Measurements from ENCODE around the gene RGS12. TPM values are rescaled to one million over a fixed set of nuclear protein-coding genes. Genes with fewer than 3 reads are reported as not detected.

RGS12 gene
- total RNA-seq, 1 experiment from 2014 or later = 16.9 TPM

GRCh38 chr4:3317656-3318211 lies 24.9 kb downstream of the RGS12 start:
- Histone ChIP-seq H2BK120ac (ENCODE audit: low read depth, low read length, poor library complexity, severe bottlenecking) (no peak overlapping the region), H3K4me2 (ENCODE audit: insufficient read depth, insufficient read length, low read length) (no peak overlapping the region), H3T11ph (ENCODE audit: low read length) (no peak overlapping the region), H3K4ac (ENCODE audit: low read depth, low read length) (no peak overlapping the region), H4K8ac (replicated peaks; ENCODE audit: insufficient read length, low read depth, low read length) (no peak overlapping the region), H3K27ac (ENCODE audit: insufficient read length, low read depth, low read length) (no peak overlapping the region), H2AFZ (ENCODE audit: low read length) (no peak overlapping the region), H3K9me3 (ENCODE audit: control insufficient read depth, low read depth, low read length) (no peaks in the 10 kb centered on the region), H3K56ac (ENCODE audit: insufficient read length, low read depth, low read length) (no peak overlapping the region), H3K79me2 (ENCODE audit: insufficient read depth, low read length) (no peaks in the 10 kb centered on the region), H4K5ac (ENCODE audit: insufficient read length, low read depth, low read length) (no peak overlapping the region), H3K79me1 (ENCODE audit: insufficient read depth, low read depth, low read length, poor library complexity, severe bottlenecking) (no peaks in the 10 kb centered on the region), H2AK5ac (ENCODE audit: insufficient read length, low read length) (no peak overlapping the region), H4K91ac (ENCODE audit: insufficient read length, low read depth, low read length) (no peak overlapping the region), H3K27me3 (ENCODE audit: insufficient read depth, low read length) (no peaks in the 10 kb centered on the region; the same call in 1 of the 2 replicates), H3K14ac (ENCODE audit: insufficient read depth, low read length) (no peak overlapping the region), H2BK5ac (ENCODE audit: insufficient read length, low read length) (no peak overlapping the region), H2BK20ac (ENCODE audit: low read depth, low read length, poor library complexity, severe bottlenecking) (no peak overlapping the region), H3K18ac (ENCODE audit: insufficient read length, low read depth, low read length) (no peak overlapping the region), H4K20me1 (ENCODE audit: control insufficient read depth, insufficient read depth, insufficient read length) (no peaks in the 10 kb centered on the region), H2BK12ac (ENCODE audit: insufficient read length, low read depth, low read length) (no peak overlapping the region), H3K23ac (ENCODE audit: insufficient read length, low read depth, low read length) (no peak overlapping the region), H3K23me2 (ENCODE audit: insufficient read length, low read depth, low read length, poor library complexity, severe bottlenecking) (no peaks in the 10 kb centered on the region), H3K9ac (ENCODE audit: extremely low read depth, insufficient read length, low read length) (no peak overlapping the region), H2BK15ac (ENCODE audit: low read depth, low read length) (no peak overlapping the region), H3K4me1 (ENCODE audit: insufficient read depth, low read length) (no peaks in the 10 kb centered on the region)
- peak; percentile 30 for DNase-seq
- WGBS (ENCODE audit: extremely low coverage, insufficient read length, low lambda C conversion rate) = no CpG with 5 or more reads among the region's 22 CpGs
- Mint-ChIP-seq H3K27me3 (ENCODE audit: low read depth) (no peaks in the 10 kb centered on the region; the same call in 1 of the 2 replicates), H3K27ac (no peak overlapping the region), H3K4me3 (no peak overlapping the region), H3K9me3 (no peaks in the 10 kb centered on the region), H3K4me1 (peaks cover 6 to 17% of the 10 kb centered on the region in 2 experiments), H3K36me3 (ENCODE audit: insufficient read depth in 1 of 3, low read depth in 3 of 3) (peaks cover 2 to 23% (median 15%) of the 10 kb centered on the region in 3 experiments; a peak in 5 of 7 replicates)
- TF ChIP-seq CTCF (conservative IDR thresholded peaks at IDR 0.05) = no peak

Data from H9 (cell line).